Measurements from ENCODE around the gene NOXO1. TPM values are rescaled to one million over a fixed set of nuclear protein-coding genes. Genes with fewer than 3 reads are reported as not detected.

NOXO1 gene
- total and polyA plus RNA-seq, 9 of the 15 experiments (the other 6 are each of a cell fraction or from before 2014, with no cell fraction given) = not detected

DNA sequence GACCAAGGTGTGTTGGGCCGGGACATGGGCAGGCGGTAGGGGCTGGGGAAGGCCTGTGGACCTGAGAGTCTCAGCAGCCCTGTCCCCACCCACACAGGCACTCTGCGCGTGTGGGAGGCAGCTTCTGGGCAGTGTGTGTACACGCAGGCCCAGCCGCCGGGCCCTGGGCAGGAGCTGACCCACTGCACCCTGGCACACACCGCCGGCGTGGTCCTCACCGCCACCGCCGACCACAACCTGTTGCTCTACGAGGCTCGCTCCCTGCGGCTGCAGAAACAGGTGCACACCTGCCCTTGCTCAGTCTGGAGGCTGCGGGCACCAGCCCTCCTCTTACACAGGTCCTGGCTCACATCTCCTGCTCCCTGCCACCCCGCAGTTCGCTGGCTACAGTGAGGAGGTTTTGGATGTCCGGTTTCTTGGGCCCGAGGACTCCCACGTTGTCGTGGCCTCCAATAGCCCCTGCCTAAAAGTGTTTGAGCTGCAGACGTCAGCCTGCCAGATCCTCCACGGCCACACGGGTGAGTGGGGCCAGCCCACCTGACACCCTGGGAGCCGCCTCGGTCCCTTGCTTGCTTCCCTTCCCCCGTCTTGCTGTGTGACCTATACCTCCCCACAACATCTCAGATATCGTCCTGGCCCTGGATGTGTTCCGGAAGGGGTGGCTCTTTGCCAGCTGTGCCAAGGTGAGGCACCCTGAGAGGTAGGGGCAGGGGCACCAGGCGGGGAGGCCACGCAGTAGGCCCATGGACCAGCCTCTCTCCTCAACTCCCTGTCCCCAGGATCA is 5.6 kb downstream of the NOXO1 start:
- intact Hi-C loops (cut with micrococcal nuclease) (no loop called here), in situ Hi-C loops (cut with MboI) (no loop called here)
- H3K36me3 ChIP-seq (ENCODE audit: control insufficient read depth, insufficient read depth, low read length) = peaks cover 62% of the 10 kb centered on the region; the same call in 2 of the 3 replicates
- ATAC-seq (no peak), DNase-seq (ENCODE audit: extremely low read depth in 1 of 4, low spot score in 3 of 4) (peak in 1 of 4 experiments; percentile 8), FAIRE-seq (no peak)
- peaks cover 7 to 88% of the 10 kb centered on the region in 2 experiments; a peak in 4 of 5 replicates for H3K4me1 ChIP-seq (replicated peaks in 1 of 2; ENCODE audit: control insufficient read depth in 2 of 2, insufficient read depth in 2 of 2, low read length in 2 of 2)
- BruUV-seq (replicated peaks) = no TSS peak
- no peak for TF ChIP-seq NCOA4 (IDR thresholded peaks at IDR 0.05; ENCODE audit: partially characterized antibody)
- TF ChIP-seq RBFOX2 (IDR thresholded peaks at IDR 0.05; ENCODE audit: low read depth, low read length) = 0 out of 2 replicates have a peak, but pooled peaks have one; percentile 9
- no peak for TF ChIP-seq IFI16 (CRISPR knock-in tag; IDR thresholded peaks at IDR 0.05)
- TF ChIP-seq E2F6 (IDR thresholded peaks at IDR 0.05; ENCODE audit: borderline replicate concordance in 1 of 2, extremely low read depth in 1 of 2, insufficient read depth in 1 of 2, insufficient read length in 1 of 2, low read depth in 1 of 2, low read length in 1 of 2, poor library complexity in 1 of 2, severe bottlenecking in 1 of 2) = no peak
- no peaks in the 10 kb centered on the region for H3K9me3 ChIP-seq (replicated peaks; ENCODE audit: control insufficient read depth, insufficient read depth, low read depth, low read length)
- no peaks in the 10 kb centered on the region for H3K27me3 ChIP-seq (ENCODE audit: control insufficient read depth in 2 of 2, insufficient read depth in 2 of 2, low read length in 2 of 2)
- no peaks in the 10 kb centered on the region for H3K9me1 ChIP-seq (ENCODE audit: control insufficient read depth, insufficient read depth, low read length)
- no peak overlapping the region for H3K4me2 ChIP-seq (ENCODE audit: insufficient read depth, low read length)
- WGBS (ENCODE audit: insufficient coverage, low coverage, missing lambda C conversion rate) = 94% methylated on average over 30 of the region's 33 CpGs
- no peak overlapping the region for H3K27ac ChIP-seq (ENCODE audit: extremely low read depth, low read depth, low read length)
- POLR2A ChIA-PET = interaction anchor here (0.6 to 1.4 kb wide), 6 partner anchors 10 to 941 kb away, joined by 3 to 7 read pairs (median 3); partner anchors contain the start of gene RPS2
- no peaks in the 10 kb centered on the region for H4K20me1 ChIP-seq (replicated peaks; ENCODE audit: control insufficient read depth, insufficient read depth, low read length)
- no peak overlapping the region for H2AFZ ChIP-seq (ENCODE audit: low read depth, low read length)
- peaks cover 38% of the 10 kb centered on the region for H3K79me2 ChIP-seq (ENCODE audit: control insufficient read depth, insufficient read depth, low read length)
- no peak overlapping the region for H3K4me3 ChIP-seq
- CTCF ChIA-PET (ENCODE audit: low intra/inter-chr PET ratio) = interaction anchor here (0.6 kb wide), 1 partner anchor 302 kb away, joined by 3 read pairs; no protein-coding TSS in a partner anchor
- no peak overlapping the region; a peak in 1 of 4 replicates for H3K9ac ChIP-seq (ENCODE audit: insufficient read depth in 1 of 2, low read depth in 2 of 2, low read length in 2 of 2)

Measured in K562 (cell line).